HepG2 (cell line): ENCODE measurements around the gene C11orf86. TPM values are rescaled to one million over a fixed set of nuclear protein-coding genes. Genes with fewer than 3 reads are reported as not detected.
A peak's percentile ranks its signal among the peaks of the same experiment; 100 is the strongest.

Experiments used
- DR1 ChIP-seq: sonication (generic); formaldehyde crosslinking; IDR thresholded peaks from 2 replicates; pipeline ENCODE4 v1.8.0; 2021; ENCODE audit warnings: mild to moderate bottlenecking, missing genetic modification reagents, inconsistent platforms
- GATA4 ChIP-seq: sonication (generic); IDR thresholded peaks from 2 replicates; pipeline ENCODE4 v1.6.1; 2016; ENCODE audit warnings: antibody characterized with exemption, low read depth, borderline replicate concordance
- GATAD1 ChIP-seq: IDR thresholded peaks from 2 replicates; pipeline ENCODE4 v1.6.1; 2016; ENCODE audit warnings: missing genetic modification reagents, missing compliant biosample characterization
- GPN1 ChIP-seq: sonication (generic); formaldehyde crosslinking; IDR thresholded peaks from 2 replicates; pipeline ENCODE4 v1.5.1; 2020; ENCODE audit warnings: missing genetic modification reagents, borderline replicate concordance
- HNRNPK ChIP-seq: fragments of 200-400 bp; formaldehyde crosslinking; IDR thresholded peaks from 2 replicates; pipeline ENCODE4 v1.6.1; 2018; ENCODE audit warnings: low read length, low read depth, moderate library complexity, mild to moderate bottlenecking; ENCODE audit not compliant: poor library complexity, severe bottlenecking
- KDM1A ChIP-seq: IDR thresholded peaks from 2 replicates; pipeline ENCODE4 v1.6.1; 2016; ENCODE audit warnings: missing compliant biosample characterization
- LCORL ChIP-seq, 2 experiments: fragments of 450-650 bp in 1 of 2; sonication (generic) in 1 of 2; formaldehyde crosslinking in 1 of 2; IDR thresholded peaks; 2 replicates each; pipeline versions ENCODE4 v1.5.0 to v1.6.1; 2017 to 2020; ENCODE audit warnings: antibody characterized with exemption in 1 of 2, missing genetic modification reagents in 1 of 2
- MEIS2 ChIP-seq: sonication (generic); formaldehyde crosslinking; IDR thresholded peaks from 2 replicates; pipeline ENCODE4 v1.9.0; 2021; ENCODE audit warnings: mild to moderate bottlenecking, missing genetic modification reagents
- NR1H2 ChIP-seq: sonication (generic); formaldehyde crosslinking; IDR thresholded peaks from 2 replicates; pipeline ENCODE4 v1.8.1; 2022; ENCODE audit warnings: low read depth, missing genetic modification reagents, borderline replicate concordance
- PAF1 ChIP-seq: IDR thresholded peaks from 2 replicates; pipeline ENCODE4 v1.6.1; 2016; ENCODE audit warnings: missing genetic modification reagents, missing compliant biosample characterization
- PHF20 ChIP-seq: sonication (generic); formaldehyde crosslinking; IDR thresholded peaks from 2 replicates; pipeline ENCODE4 v1.5.0; 2020; ENCODE audit warnings: mild to moderate bottlenecking, missing genetic modification reagents
- PRMT3 ChIP-seq: sonication (generic); formaldehyde crosslinking; IDR thresholded peaks from 2 replicates; pipeline ENCODE4 v1.8.1; 2022; ENCODE audit warnings: low read depth, mild to moderate bottlenecking, moderate library complexity, missing genetic modification reagents, borderline replicate concordance
- TCF12 ChIP-seq, 2 experiments: fragments of 450-650 bp in 1 of 2; sonication (generic) in 1 of 2; formaldehyde crosslinking in 1 of 2; IDR thresholded peaks; 2 replicates each; pipeline versions ENCODE4 v1.6.1 to v1.8.0; 2017 to 2022; ENCODE audit warnings: antibody characterized with exemption in 1 of 2, mild to moderate bottlenecking in 1 of 2, missing genetic modification reagents in 1 of 2, moderate library complexity in 1 of 2
- THRA ChIP-seq: sonication (generic); formaldehyde crosslinking; IDR thresholded peaks from 2 replicates; pipeline ENCODE4 v1.4.0; 2020; ENCODE audit warnings: missing genetic modification reagents, borderline replicate concordance
- USF2 ChIP-seq, 2 experiments: sonication (generic) in 1 of 2; formaldehyde crosslinking in 1 of 2; IDR thresholded peaks; 2 replicates each; pipeline versions ENCODE4 v1.5.1 to v1.6.1; 2011 to 2020; ENCODE audit warnings: borderline replicate concordance in 1 of 2, low read depth in 1 of 2, low read length in 1 of 2, mild to moderate bottlenecking in 1 of 2, missing genetic modification reagents in 1 of 2, moderate library complexity in 1 of 2
- ZNF331 ChIP-seq: sonication (generic); formaldehyde crosslinking; IDR thresholded peaks from 2 replicates; pipeline ENCODE4 v1.4.0; 2020; ENCODE audit warnings: missing genetic modification reagents
- ZNF333 ChIP-seq: sonication (generic); formaldehyde crosslinking; IDR thresholded peaks from 2 replicates; pipeline ENCODE4 v1.4.0; 2020; ENCODE audit warnings: mild to moderate bottlenecking, missing genetic modification reagents, borderline replicate concordance
- ZNF503 ChIP-seq: sonication (generic); formaldehyde crosslinking; IDR thresholded peaks from 2 replicates; pipeline ENCODE4 v1.4.0; 2020; ENCODE audit warnings: missing genetic modification reagents
- ZSCAN5A ChIP-seq: sonication (generic); formaldehyde crosslinking; IDR thresholded peaks from 2 replicates; pipeline ENCODE4 v1.8.0; 2022; ENCODE audit warnings: mild to moderate bottlenecking, missing genetic modification reagents, borderline replicate concordance
- polyA plus RNA-seq, 8 experiments: library from polyadenylated mRNA; depleted of rRNA in 3 of 8; stranded (reverse) in 7 of 8; unstranded in 1 of 8; fragments of >200 nt; fragmentation: Illumina TruSeq in 4 of 8; extraction: Trizol in 4 of 8; gene quantifications; 2 replicates each; pipeline versions ENCODE4 v1.2.1 to v1.2.3, GENCODE V29; 2011 to 2016; ENCODE audit warnings: low read depth in 4 of 8, missing spikeins in 1 of 8, mixed read lengths in 1 of 8; ENCODE audit not compliant: insufficient read depth in 1 of 8
- total RNA-seq, 5 experiments: library from RNA; depleted of rRNA; stranded (reverse); fragments of >200 nt; fragmentation: Illumina TruSeq; extraction: Trizol; gene quantifications; 2 replicates each; pipeline ENCODE4 v1.2.3, GENCODE V29; 2016; ENCODE audit warnings: low read depth in 1 of 5
- TF ChIP-seq, protein P1 (sequence below): sonication (generic); formaldehyde crosslinking; conservative IDR thresholded peaks from 2 replicates; pipeline ENCODE4 v1.4.0; 2020; ENCODE audit warnings: missing genetic modification reagents

C11orf86 gene
- total and polyA plus RNA-seq, 2 of the 13 experiments (the other 11 are each of a cell fraction or from before 2014, with no cell fraction given), result 0.11 to 0.18 TPM

- TF ChIP-seq, protein P1, sequence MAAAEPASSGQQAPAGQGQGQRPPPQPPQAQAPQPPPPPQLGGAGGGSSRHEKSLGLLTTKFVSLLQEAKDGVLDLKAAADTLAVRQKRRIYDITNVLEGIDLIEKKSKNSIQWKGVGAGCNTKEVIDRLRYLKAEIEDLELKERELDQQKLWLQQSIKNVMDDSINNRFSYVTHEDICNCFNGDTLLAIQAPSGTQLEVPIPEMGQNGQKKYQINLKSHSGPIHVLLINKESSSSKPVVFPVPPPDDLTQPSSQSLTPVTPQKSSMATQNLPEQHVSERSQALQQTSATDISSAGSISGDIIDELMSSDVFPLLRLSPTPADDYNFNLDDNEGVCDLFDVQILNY (CRISPR knock-in tag), result no peak
- peak; percentile 53 for TF ChIP-seq PHF20 (CRISPR knock-in tag)
- TF ChIP-seq ZNF331, result no peak
- no peak for TF ChIP-seq NR1H2
- TF ChIP-seq THRA (CRISPR knock-in tag), result no peak
- TF ChIP-seq PRMT3 (CRISPR knock-in tag), result no peak
- no peak for TF ChIP-seq HNRNPK
- TF ChIP-seq GATAD1, result peak; percentile 47; the same call in 1 of the 2 replicates
- no peak for TF ChIP-seq ZSCAN5A (CRISPR knock-in tag)
- no peak for TF ChIP-seq MEIS2 (CRISPR knock-in tag)
- TF ChIP-seq LCORL (IDR thresholded peaks at IDR 0.05), result peak; percentile 54; the same call in 1 of the 2 replicates
- no peak for TF ChIP-seq LCORL (CRISPR knock-in tag; IDR thresholded peaks at IDR 0.05)
- no peak for TF ChIP-seq ZNF503
- TF ChIP-seq PAF1 (CRISPR knock-in tag), result no peak
- TF ChIP-seq GPN1 (CRISPR knock-in tag), result no peak
- no peak for TF ChIP-seq DR1 (CRISPR knock-in tag)
- no peak for TF ChIP-seq GATA4
- no peak for TF ChIP-seq ZNF333
- TF ChIP-seq TCF12 (IDR thresholded peaks at IDR 0.05), result no peak
- no peak for TF ChIP-seq TCF12 (CRISPR knock-in tag; IDR thresholded peaks at IDR 0.05)
- peak; percentile 94 for TF ChIP-seq USF2 (IDR thresholded peaks at IDR 0.05; ENCODE audit: low read depth, low read length)
- peak; percentile 77; the same call in 1 of the 2 replicates for TF ChIP-seq USF2 (CRISPR knock-in tag; IDR thresholded peaks at IDR 0.05; ENCODE audit: borderline replicate concordance)
- TF ChIP-seq KDM1A (CRISPR knock-in tag), result no peak
Measured at GRCh38 chr11:67006029-67006884, 31.2 kb downstream of the C11orf86 start (continued).
